ENCODE results near the gene ITGB5. TPM values are rescaled to one million over a fixed set of nuclear protein-coding genes. Genes with fewer than 3 reads are reported as not detected.

The ITGB5 gene
- total RNA-seq, 1 donor from 2014 or later: 46.0 TPM

DNA sequence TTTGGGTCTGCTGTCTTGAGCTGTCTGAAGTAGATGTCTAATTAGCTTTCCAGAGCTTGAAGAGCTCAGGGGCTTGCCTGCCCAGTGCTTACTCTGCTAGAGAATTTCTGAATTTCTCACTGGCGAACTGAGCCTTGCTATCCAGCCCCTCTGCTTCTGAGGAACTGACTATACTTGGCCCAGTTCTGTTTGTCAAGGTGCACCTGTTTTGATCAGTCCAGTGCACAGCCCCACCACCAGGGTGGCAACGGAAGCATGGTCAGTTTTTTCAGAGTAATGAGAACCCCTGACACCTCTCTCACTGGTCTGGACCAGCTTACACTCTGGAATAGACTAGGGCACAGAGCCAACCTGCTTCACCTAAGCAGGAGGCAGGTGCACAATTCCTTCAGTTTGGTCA, 25.2 kb downstream of the ITGB5 start:
- H3K27me3 Mint-ChIP-seq: no peaks in the 10 kb centered on the region
- H3K9me3 Mint-ChIP-seq: no peaks in the 10 kb centered on the region
- H3K4me1 Mint-ChIP-seq (ENCODE audit: unreplicated experiment): peaks cover 8% of the 10 kb centered on the region
- DNase-seq (ENCODE audit: extremely low spot score, unreplicated experiment): no peak
- TF ChIP-seq, protein P1, sequence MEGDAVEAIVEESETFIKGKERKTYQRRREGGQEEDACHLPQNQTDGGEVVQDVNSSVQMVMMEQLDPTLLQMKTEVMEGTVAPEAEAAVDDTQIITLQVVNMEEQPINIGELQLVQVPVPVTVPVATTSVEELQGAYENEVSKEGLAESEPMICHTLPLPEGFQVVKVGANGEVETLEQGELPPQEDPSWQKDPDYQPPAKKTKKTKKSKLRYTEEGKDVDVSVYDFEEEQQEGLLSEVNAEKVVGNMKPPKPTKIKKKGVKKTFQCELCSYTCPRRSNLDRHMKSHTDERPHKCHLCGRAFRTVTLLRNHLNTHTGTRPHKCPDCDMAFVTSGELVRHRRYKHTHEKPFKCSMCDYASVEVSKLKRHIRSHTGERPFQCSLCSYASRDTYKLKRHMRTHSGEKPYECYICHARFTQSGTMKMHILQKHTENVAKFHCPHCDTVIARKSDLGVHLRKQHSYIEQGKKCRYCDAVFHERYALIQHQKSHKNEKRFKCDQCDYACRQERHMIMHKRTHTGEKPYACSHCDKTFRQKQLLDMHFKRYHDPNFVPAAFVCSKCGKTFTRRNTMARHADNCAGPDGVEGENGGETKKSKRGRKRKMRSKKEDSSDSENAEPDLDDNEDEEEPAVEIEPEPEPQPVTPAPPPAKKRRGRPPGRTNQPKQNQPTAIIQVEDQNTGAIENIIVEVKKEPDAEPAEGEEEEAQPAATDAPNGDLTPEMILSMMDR (conservative IDR thresholded peaks at IDR 0.05): no peak
- H3K4me3 Mint-ChIP-seq: no peak overlapping the region
- no peak overlapping the region for H3K27ac Mint-ChIP-seq
- peaks cover 11% of the 10 kb centered on the region for H3K36me3 Mint-ChIP-seq

DNA sequence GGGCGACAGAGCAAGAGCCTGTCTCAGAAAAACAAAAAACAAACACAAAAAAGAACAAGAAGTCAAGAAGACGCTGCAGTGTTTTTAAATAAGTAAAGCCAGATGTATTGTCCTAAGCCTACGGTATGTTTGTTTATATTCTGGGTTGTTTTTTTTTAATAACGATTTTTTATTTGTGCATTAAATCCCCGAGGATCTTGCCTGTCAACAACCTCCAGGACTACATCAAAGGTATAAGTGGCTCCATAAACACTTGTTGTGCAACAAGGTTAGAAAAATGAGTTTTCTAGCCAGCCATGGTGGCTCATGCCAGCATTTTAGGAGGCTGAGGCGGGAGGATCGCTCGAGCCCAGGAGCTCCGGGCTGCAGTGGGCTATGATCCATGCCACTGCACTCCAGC, 26.1 kb downstream of the ITGB5 start:
- DNase-seq (ENCODE audit: extremely low spot score, unreplicated experiment): no peak
- Mint-ChIP-seq H3K4me1 (ENCODE audit: unreplicated experiment) (peaks cover 8% of the 10 kb centered on the region), H3K36me3 (peaks cover 11% of the 10 kb centered on the region), H3K4me3 (no peak overlapping the region), H3K27ac (no peak overlapping the region), H3K9me3 (no peaks in the 10 kb centered on the region), H3K27me3 (no peaks in the 10 kb centered on the region)
- TF ChIP-seq, protein P1 (conservative IDR thresholded peaks at IDR 0.05): no peak

DNA sequence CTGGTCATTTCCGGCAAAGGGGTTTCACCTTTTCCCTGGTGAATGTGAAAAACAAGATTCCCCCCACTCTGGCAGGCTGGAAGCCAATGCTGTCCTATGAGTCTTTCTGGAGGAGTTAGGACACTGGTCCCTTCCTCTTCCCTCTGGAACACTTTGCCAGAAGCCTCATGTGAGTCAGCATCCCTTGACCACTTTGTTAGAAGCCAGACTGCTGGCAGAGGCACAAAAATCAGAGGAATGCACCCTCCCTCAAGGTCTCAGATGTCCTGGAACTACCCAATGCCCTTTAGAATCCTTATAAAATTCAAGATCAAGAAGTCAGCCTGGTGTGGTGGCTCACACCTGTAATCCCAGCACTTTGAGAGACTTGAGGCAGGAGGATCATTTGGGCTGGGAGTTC, 26.6 kb downstream of the ITGB5 start:
- Mint-ChIP-seq H3K27ac (no peak overlapping the region), H3K4me1 (ENCODE audit: unreplicated experiment) (peaks cover 8% of the 10 kb centered on the region), H3K36me3 (peaks cover 15% of the 10 kb centered on the region), H3K9me3 (no peaks in the 10 kb centered on the region), H3K27me3 (no peaks in the 10 kb centered on the region), H3K4me3 (no peak overlapping the region)
- no peak for DNase-seq (ENCODE audit: extremely low spot score, unreplicated experiment)
- TF ChIP-seq, protein P1 (conservative IDR thresholded peaks at IDR 0.05): no peak

DNA sequence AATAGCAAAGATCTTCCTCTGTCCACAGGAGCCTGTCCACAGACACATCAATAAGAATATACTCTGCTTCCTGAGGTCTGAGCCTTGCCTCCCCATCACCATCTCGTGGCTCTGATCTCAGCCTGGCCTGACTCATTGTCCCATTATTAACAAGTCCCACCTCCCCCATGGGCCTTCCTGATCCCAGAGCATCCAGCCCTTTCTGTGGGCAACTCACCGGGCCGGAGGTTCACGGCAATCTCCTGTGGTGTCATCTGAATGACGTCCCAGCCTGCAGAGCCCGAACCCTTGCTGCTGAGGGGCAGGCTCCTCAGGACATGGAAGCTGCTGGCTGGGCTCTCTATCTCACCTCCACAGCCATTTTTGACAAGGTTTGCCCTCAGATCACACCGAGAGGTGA, 28.1 kb downstream of the ITGB5 start:
- Mint-ChIP-seq H3K27ac (no peak overlapping the region), H3K36me3 (peaks cover 22% of the 10 kb centered on the region), H3K27me3 (no peaks in the 10 kb centered on the region), H3K4me3 (no peak overlapping the region), H3K9me3 (no peaks in the 10 kb centered on the region), H3K4me1 (ENCODE audit: unreplicated experiment) (peaks cover 8% of the 10 kb centered on the region)
- TF ChIP-seq, protein P1 (conservative IDR thresholded peaks at IDR 0.05): no peak
- DNase-seq (ENCODE audit: extremely low spot score, unreplicated experiment): no peak

DNA sequence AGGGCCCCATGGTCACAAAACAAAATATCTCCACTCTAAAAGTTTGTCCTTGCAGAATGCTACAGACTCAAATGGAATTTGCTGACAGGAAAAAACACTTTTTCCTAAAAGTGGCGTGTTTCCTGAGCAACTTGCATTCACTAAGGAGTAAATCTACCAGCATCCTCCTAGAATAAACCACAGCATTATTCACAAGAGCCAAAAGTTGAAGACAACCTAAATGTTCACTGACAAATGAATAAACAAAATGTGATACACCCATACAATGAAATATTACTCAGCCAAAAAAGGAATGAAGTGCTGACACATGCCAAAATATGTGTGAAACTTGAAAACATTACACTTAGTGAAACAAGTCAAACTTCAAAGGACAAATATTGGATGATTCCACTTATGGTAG, 28.9 kb downstream of the ITGB5 start:
- TF ChIP-seq, protein P1 (conservative IDR thresholded peaks at IDR 0.05): no peak
- no peak for DNase-seq (ENCODE audit: extremely low spot score, unreplicated experiment)
- Mint-ChIP-seq H3K4me3 (no peak overlapping the region), H3K27ac (no peak overlapping the region), H3K27me3 (no peaks in the 10 kb centered on the region), H3K36me3 (peaks cover 23% of the 10 kb centered on the region), H3K9me3 (no peaks in the 10 kb centered on the region), H3K4me1 (ENCODE audit: unreplicated experiment) (peaks cover 11% of the 10 kb centered on the region)

DNA sequence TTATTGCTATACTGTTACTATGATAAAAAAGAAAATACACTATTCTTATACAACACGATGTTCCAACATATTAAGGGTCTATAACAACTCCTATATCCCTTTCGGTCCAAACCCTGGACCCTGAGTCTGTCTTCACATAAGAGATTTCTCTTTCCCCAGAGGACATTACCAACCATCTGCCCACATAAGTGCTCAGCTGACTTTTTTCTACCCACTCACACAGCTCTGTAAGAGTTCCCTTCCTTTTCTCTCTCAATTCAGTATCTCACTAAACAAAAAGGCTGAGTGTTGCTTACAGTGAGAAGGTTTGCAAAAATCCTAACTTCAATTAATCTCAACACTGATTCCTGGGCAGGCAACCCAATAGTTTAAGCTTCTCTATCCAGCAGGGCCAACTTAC, 30.5 kb downstream of the ITGB5 start:
- Mint-ChIP-seq H3K27ac (no peak overlapping the region), H3K4me1 (ENCODE audit: unreplicated experiment) (peaks cover 22% of the 10 kb centered on the region)
- TF ChIP-seq, protein P1 (conservative IDR thresholded peaks at IDR 0.05): no peak

More for the DNA sequence above, 30.5 kb downstream of the ITGB5 start:
- Mint-ChIP-seq H3K9me3 (no peaks in the 10 kb centered on the region), H3K4me3 (no peak overlapping the region), H3K27me3 (no peaks in the 10 kb centered on the region), H3K36me3 (peaks cover 23% of the 10 kb centered on the region)
- DNase-seq (ENCODE audit: extremely low spot score, unreplicated experiment): no peak
